HG03066 (cell line): ENCODE measurements around the gene CCDC86.

ENCODE experiments used
- ATAC-seq: cut with Tn5 transposase; IDR thresholded peaks from one replicate; pipeline ENCODE4 v1.9.1; 2021; ENCODE audit warnings: low read depth; ENCODE audit not compliant: unreplicated experiment

The CCDC86 gene

GRCh38 chr11:60830478-60831142 lies 11.3 kb upstream of the CCDC86 start:
- no peak for ATAC-seq

- ATAC-seq = no peak
Measured at GRCh38 chr11:60831143-60831500, 10.8 kb upstream of the CCDC86 start.

GRCh38 chr11:60831501-60832079 lies 10.3 kb upstream of the CCDC86 start:
- ATAC-seq = no peak

- ATAC-seq = no peak
Measured at GRCh38 chr11:60834742-60835533, 7.0 kb upstream of the CCDC86 start.

- ATAC-seq = no peak
Measured at GRCh38 chr11:60835534-60835846, 6.4 kb upstream of the CCDC86 start.

GRCh38 chr11:60836866-60837515 lies 4.9 kb upstream of the CCDC86 start:
- no peak for ATAC-seq

GRCh38 chr11:60838132-60838531 lies 3.8 kb upstream of the CCDC86 start:
- ATAC-seq = no peak

- no peak for ATAC-seq
Measured at GRCh38 chr11:60840470-60841430, 1.2 kb upstream of the CCDC86 start.

GRCh38 chr11:60842668-60843600 lies 1.0 kb downstream of the CCDC86 start:
- no peak for ATAC-seq

- no peak for ATAC-seq
Measured at GRCh38 chr11:60844045-60844869, 2.3 kb downstream of the CCDC86 start.

- no peak for ATAC-seq
Measured at GRCh38 chr11:60844870-60845221, 2.9 kb downstream of the CCDC86 start.

- no peak for ATAC-seq
Measured at GRCh38 chr11:60845338-60845737, 3.4 kb downstream of the CCDC86 start.

GRCh38 chr11:60847281-60847680 lies 5.4 kb downstream of the CCDC86 start:
- no peak for ATAC-seq

- no peak for ATAC-seq
Measured at GRCh38 chr11:60847896-60848295, 6.0 kb downstream of the CCDC86 start.

- no peak for ATAC-seq
Measured at GRCh38 chr11:60848714-60849151, 6.8 kb downstream of the CCDC86 start.

- no peak for ATAC-seq
Measured at GRCh38 chr11:60849641-60850520, 8.0 kb downstream of the CCDC86 start.

GRCh38 chr11:60851327-60852104 lies 9.6 kb downstream of the CCDC86 start:
- no peak for ATAC-seq
